Measurements from ENCODE around the gene LGALS1. TPM values are rescaled to one million over a fixed set of nuclear protein-coding genes. Genes with fewer than 3 reads are reported as not detected.

LGALS1 gene
- total RNA-seq, 2 donors from 2014 or later = 1,410 to 2,076 TPM

DNA sequence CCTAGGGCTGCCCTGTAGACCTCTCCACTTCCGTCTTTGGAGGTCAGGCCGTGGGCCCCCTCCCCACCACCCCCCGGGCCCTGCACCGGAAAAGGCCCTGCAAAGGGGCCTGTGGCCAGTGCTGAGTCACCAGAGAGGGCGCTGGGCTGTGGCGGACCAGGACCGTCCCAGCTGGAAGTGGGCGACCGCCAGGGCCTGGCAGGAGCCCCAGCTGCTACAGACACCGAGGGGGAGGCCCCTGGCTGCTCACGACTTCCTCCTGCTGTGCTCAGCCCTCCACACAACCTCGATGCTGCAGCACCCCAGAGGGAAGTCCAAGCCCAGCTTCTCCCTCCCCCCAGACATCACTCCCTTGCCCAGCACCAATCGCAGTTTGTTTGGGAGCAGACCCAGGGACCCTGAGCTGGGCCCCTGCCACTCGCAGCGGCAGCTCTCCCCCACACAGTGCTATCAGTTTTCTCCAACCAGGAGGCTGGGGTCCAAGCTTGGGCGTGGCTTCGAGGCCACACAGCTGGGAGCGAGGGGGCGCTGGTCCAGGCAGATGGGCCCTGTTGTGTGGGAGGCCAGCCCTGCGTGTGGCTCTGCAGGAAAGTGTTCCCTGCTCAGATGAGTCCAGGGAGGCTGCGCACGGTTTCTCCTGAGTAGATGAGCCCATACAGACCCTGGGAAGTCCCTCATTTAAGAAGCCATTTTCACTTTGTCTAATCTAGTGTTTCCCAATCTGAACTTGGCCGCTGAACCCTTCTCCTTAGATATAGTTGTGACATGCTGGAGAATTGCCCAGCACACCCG lies 41.6 kb upstream of the LGALS1 start:
- peak; percentile 80 for ATAC-seq (replicated peaks)
- peaks cover 22% of the 10 kb centered on the region for H3K36me3 Mint-ChIP-seq (ENCODE audit: low read depth)
- no peaks in the 10 kb centered on the region for H3K27me3 Mint-ChIP-seq
- peak overlapping the region; percentile 95 for H3K27ac Mint-ChIP-seq
- H3K4me3 Mint-ChIP-seq = peak overlapping the region; percentile 87
- peaks cover 33% of the 10 kb centered on the region for H3K4me1 Mint-ChIP-seq
- H3K9me3 Mint-ChIP-seq = no peaks in the 10 kb centered on the region

DNA sequence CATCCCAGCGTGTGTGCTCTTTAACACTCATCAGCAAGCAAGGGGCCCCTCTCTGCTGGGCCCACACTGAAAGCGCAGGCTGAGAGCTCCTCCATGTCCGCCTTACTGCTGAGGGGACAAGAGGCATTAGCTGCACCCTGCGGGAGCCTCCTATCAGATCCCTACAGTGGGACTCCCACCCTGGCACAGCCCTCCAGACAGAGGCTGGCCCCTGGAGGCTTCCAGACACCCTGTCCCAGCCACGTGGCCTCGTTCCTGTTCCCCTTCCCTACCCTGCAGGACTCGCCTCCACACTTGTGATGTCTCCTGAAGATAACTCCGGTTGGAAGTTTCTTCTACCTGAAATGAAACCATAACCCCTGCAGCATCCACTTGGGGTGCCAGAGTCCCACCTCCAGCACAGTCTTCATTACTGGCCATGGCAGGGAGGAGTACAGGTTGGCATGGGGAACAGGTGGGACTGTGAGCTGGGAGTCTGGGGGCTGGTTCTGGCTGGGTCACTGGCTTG lies 41.0 kb upstream of the LGALS1 start:
- no peaks in the 10 kb centered on the region for H3K27me3 Mint-ChIP-seq
- H3K4me1 Mint-ChIP-seq = peaks cover 34% of the 10 kb centered on the region
- peak overlapping the region; percentile 95 for H3K27ac Mint-ChIP-seq

DNA sequence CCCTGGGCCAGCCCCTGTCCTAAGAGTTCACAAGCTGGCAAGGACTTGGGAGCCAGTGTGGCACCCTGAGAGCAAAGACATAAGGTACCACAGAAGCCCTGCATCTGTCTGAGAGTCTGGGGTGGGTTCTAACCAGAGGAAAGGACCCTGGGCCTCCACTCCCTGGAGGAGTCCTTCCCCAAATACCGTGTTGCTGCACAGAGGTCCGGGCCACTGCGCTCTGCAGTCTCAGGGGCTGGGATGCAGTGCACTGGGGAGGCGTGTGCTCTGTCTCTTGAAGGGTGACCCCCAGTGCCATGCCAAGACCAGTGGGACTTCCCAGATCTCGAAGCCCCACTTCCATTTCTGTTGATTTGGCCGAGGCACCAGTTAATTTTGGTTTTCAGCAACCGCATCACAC lies 40.3 kb upstream of the LGALS1 start:
- peak overlapping the region; percentile 87 for H3K4me3 Mint-ChIP-seq
- peaks cover 34% of the 10 kb centered on the region for H3K4me1 Mint-ChIP-seq
- H3K27me3 Mint-ChIP-seq = no peaks in the 10 kb centered on the region
- H3K36me3 Mint-ChIP-seq (ENCODE audit: low read depth) = peaks cover 26% of the 10 kb centered on the region
- ATAC-seq (replicated peaks) = no peak
- H3K9me3 Mint-ChIP-seq = no peaks in the 10 kb centered on the region
- peak overlapping the region; percentile 95 for H3K27ac Mint-ChIP-seq

More for the DNA sequence above, 41.0 kb upstream of the LGALS1 start:
- Mint-ChIP-seq H3K9me3 (no peaks in the 10 kb centered on the region), H3K4me3 (peak overlapping the region; percentile 87), H3K36me3 (ENCODE audit: low read depth) (peaks cover 24% of the 10 kb centered on the region)
- no peak for ATAC-seq (replicated peaks)

DNA sequence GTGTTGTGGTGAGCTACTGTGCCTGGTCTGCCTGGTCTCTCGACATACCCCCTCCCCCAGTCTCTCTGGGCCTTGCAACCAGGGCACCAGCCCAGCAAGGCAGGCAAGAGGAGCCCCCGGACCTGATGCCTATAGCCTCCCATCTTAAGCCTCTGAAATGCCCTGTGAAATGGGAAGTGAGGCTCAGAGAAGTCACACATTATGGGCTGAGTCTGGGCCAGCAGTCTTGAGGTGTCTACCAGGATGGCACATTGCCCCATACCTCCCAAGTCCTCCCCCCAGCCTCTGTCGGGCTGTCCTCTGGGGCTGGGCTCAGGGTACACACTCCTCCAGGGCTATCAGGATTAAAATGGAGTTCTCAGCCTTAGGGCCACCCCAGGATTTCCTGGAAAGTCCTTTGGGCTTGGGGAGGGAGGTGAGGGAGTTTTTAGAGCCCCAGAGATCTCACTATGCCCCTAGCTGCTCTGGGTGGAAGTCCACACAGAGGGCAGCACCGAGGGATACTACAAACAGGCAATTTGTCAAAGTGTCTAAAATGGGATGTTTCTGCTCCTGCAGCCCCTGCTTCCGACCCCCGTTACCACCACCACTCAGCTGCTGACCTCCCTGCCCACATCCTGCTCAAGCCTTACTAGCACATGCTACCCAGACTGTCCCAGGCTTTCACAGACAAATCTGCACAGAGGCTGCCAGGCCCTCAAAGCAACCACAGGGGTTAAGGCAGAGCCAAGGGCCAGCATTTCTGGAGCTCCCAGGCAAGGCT lies 39.1 kb upstream of the LGALS1 start:
- H3K4me1 Mint-ChIP-seq = peaks cover 34% of the 10 kb centered on the region
- H3K4me3 Mint-ChIP-seq = peak overlapping the region; percentile 87
- ATAC-seq (replicated peaks) = no peak
- peak overlapping the region; percentile 78 for H3K27ac Mint-ChIP-seq
- H3K27me3 Mint-ChIP-seq = no peaks in the 10 kb centered on the region
- no peaks in the 10 kb centered on the region for H3K9me3 Mint-ChIP-seq
- peaks cover 36% of the 10 kb centered on the region for H3K36me3 Mint-ChIP-seq (ENCODE audit: low read depth)

DNA sequence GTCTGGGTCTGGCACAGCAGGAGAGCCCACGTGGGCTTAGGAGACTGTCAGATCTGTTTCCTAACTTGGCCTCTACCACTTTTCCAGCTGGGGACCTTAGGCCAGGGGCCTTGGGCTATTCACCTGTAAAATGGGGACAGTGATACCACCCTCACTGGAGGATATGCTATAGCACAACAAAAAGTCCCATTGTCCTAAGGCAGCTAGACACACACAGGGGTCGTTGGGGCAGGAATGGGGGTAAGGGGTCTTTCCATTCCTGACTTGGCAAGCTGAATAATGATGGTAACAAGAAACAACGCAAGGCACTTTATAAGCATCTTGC lies 38.5 kb upstream of the LGALS1 start:
- Mint-ChIP-seq H3K4me3 (peak overlapping the region; percentile 87), H3K27ac (peak overlapping the region; percentile 78), H3K27me3 (no peaks in the 10 kb centered on the region), H3K9me3 (no peaks in the 10 kb centered on the region), H3K36me3 (ENCODE audit: low read depth) (peaks cover 39% of the 10 kb centered on the region), H3K4me1 (peaks cover 34% of the 10 kb centered on the region)
- no peak for ATAC-seq (replicated peaks)

DNA sequence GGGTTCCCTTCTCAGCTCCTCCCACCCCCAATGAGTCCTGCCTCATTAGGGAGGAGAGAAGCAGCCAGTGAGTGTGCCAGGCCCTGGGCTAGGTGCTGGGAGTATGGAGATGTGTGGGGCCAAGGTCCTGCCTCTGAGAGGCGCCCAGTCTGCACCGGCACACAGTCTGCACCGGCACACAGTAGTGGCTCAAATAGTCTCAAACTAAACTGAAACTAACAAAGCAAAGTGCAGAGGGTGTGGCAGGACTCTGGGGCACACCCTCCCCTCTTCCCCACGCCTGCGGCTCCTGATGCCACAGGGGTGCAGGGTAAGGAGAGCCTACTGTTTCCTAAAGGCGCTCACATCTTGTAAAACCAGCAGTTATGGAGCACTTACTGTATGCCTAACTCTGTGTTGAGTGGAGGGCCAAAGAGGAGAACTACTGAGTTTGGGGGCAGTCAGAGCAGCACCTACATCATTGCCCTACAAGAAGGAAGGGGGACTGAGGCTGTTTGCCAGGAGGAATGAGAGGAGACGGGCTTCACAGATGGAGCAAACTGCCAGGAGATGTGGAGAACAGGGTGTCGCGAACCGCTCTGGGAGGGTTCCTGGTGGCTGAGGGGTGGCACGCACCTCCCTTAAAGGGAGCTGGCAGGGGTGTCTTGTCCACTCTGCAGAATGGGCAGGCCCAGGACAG lies 36.9 kb upstream of the LGALS1 start:
- Mint-ChIP-seq H3K27ac (peak overlapping the region; percentile 92), H3K4me1 (peaks cover 35% of the 10 kb centered on the region), H3K4me3 (peak overlapping the region; percentile 87), H3K9me3 (no peaks in the 10 kb centered on the region), H3K27me3 (no peaks in the 10 kb centered on the region), H3K36me3 (ENCODE audit: low read depth) (peaks cover 46% of the 10 kb centered on the region)
- ATAC-seq (replicated peaks) = peak; percentile 16

DNA sequence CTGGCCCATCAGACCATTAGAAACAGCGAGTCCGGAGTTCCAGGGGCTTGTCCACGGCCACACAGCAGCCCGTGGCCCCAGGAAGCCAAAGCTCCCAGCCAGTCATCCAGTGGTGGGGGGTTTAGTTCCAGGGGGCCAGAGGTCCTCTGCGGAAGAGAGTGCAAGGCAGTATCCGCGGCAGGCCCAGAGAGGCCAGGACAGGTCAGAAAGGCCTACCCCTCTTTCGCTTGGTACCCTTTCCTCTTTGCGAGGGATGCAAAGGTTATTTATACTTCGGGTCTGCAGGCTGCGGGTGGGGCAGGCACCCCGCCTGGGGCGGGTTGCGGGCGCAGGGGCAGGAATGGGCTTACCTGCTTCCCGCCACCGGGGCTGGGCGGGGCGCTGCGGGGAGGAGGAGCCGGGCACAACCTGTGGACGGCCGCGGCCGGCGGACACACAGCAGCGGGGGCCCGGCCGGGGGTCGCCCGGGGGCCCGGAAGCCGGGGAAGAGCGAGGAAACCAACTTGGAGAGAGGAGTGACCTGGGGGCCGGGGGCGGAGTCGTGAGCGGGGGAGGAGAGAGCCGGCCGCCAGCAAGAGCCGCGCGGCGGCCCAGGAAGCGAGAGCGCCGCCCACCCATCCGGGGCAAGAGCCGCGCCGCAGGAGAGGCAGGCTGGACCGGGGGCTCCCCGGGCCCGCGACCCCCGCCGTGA lies 36.2 kb upstream of the LGALS1 start, which contains the start of gene SH3BP1:
Gene SH3BP1 (plus strand): TSS at position 600 of the 691 bp plus-strand sequence. CDS start 119 bp downstream, outside the sequence.
- peaks cover 47% of the 10 kb centered on the region for H3K36me3 Mint-ChIP-seq (ENCODE audit: low read depth)
- H3K4me1 Mint-ChIP-seq = peaks cover 30% of the 10 kb centered on the region
- H3K27ac Mint-ChIP-seq = peak within 1 kb of the TSS; percentile 94
- H3K9me3 Mint-ChIP-seq = no peaks in the 10 kb centered on the region
- H3K27me3 Mint-ChIP-seq = no peaks in the 10 kb centered on the region
- peak; percentile 52 for ATAC-seq (replicated peaks)
- peak within 1 kb of the TSS; percentile 87 for H3K4me3 Mint-ChIP-seq

DNA sequence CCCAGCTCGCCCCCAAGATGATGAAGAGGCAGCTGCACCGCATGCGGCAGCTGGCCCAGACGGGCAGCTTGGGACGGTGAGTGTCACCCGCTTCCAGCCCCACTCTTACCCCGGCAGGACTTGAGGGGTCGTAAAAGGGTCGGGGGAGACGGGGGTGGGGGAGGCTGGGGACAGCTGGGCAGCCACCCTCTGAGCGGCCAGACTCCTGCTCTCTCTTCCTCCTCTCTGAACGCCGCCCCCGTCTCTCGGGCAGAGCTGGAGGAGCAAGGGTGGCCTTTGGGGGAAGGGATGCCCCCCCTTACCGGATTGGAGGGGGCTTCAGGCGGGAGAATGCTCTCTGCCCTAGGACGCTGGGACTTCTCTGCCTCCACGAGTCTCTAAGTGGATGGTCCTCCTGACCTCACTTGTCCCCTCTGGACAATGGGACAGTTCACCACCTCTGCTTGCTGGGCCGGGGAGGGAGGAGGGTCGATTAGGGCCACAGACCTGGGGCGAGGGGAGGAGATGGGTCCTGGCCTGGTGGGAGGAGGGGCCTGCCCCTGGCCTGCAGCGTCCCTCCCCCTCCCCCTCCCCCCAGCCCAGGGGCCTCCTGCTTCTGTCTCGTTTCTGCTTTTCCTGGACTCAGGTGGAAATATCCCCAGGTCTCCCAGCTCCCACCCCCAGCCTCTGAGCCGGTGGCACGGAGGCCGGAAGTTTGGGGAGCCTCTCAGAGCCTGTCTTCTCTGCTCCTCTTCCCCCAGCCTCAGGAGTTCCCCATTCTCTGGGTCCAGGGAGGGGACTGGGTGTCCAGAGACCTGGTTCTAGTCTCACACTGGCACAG lies 35.5 kb upstream of the LGALS1 start:
- H3K36me3 Mint-ChIP-seq (ENCODE audit: low read depth) = peaks cover 55% of the 10 kb centered on the region
- H3K9me3 Mint-ChIP-seq = no peaks in the 10 kb centered on the region
- peak overlapping the region; percentile 94 for H3K27ac Mint-ChIP-seq
- H3K4me3 Mint-ChIP-seq = peak overlapping the region; percentile 87
- H3K27me3 Mint-ChIP-seq = no peaks in the 10 kb centered on the region
- peak; percentile 30 for ATAC-seq (replicated peaks)
- H3K4me1 Mint-ChIP-seq = peaks cover 23% of the 10 kb centered on the region

DNA sequence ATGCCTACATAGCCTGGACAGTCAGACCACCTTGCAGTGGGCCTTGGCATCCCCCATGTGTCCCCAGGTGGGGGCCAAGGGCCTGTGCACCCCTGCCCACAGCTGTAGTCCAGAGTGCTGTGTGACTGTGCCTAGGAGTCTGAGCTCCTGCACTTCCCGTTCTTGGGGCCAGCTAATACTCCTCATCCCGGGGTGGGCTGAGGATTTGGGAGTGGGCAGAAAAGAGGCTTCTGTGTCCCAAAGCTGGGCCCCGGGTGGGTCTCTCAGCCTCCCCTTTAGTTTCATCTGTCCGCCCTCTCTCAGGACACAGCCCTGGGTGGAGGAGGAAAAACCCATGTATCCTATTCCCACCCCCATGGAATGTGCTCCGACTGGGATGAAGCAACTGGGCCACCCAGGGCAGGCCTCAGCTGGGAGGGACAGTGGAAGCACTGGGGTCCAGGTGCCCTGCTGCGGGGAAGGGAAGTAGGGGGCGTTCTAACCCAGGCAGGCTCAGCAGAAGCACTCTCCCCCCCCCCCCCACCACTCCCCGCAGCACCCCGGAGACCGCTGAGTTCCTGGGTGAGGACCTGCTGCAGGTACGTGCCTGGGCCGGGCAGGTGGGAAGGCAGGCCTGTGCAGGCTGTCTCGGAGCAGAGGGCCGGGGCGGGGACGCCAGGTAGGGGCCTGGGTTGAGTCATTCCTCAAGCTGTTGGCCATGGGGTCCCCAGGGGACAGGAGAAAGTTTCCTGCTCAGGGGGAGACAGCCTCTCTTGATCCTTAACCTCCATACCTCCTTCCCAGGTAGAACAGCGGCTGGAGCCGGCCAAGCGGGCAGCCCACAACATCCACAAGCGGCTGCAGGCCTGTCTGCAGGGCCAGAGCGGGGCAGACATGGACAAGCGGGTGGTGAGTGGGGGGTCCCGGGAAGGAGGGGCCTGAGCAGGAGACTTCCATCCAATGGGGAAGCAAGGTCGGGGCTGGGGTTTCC lies 34.6 kb upstream of the LGALS1 start:
- Mint-ChIP-seq H3K27me3 (no peaks in the 10 kb centered on the region), H3K4me3 (peak overlapping the region; percentile 87), H3K9me3 (no peaks in the 10 kb centered on the region), H3K27ac (peak overlapping the region; percentile 94), H3K36me3 (ENCODE audit: low read depth) (peaks cover 64% of the 10 kb centered on the region), H3K4me1 (peaks cover 23% of the 10 kb centered on the region)
- ATAC-seq (replicated peaks) = peak; percentile 1

DNA sequence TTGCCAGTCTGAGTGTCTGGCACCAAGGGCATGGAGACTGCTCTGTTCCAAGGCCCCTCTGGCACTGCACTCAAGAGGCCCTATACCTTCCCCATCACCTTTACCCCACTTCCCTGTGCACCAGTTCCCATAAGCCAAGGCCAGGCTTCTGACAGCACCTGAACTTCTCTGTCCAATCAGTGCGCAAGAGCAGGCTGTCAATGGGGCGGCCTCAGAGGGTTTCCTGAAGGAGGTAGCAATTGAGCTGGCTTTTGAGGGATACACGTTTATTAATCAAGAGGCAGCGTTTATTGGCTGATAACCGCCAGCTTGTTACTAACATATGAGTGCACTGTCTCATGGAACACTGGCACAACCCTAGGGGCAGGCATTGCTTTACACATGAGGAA lies 33.9 kb upstream of the LGALS1 start:
- H3K9me3 Mint-ChIP-seq = no peaks in the 10 kb centered on the region
- H3K4me3 Mint-ChIP-seq = peak overlapping the region; percentile 87
- H3K27ac Mint-ChIP-seq = no peak overlapping the region
- no peak for ATAC-seq (replicated peaks)
- peaks cover 20% of the 10 kb centered on the region for H3K4me1 Mint-ChIP-seq
- H3K27me3 Mint-ChIP-seq = no peaks in the 10 kb centered on the region
- H3K36me3 Mint-ChIP-seq (ENCODE audit: low read depth) = peaks cover 71% of the 10 kb centered on the region

DNA sequence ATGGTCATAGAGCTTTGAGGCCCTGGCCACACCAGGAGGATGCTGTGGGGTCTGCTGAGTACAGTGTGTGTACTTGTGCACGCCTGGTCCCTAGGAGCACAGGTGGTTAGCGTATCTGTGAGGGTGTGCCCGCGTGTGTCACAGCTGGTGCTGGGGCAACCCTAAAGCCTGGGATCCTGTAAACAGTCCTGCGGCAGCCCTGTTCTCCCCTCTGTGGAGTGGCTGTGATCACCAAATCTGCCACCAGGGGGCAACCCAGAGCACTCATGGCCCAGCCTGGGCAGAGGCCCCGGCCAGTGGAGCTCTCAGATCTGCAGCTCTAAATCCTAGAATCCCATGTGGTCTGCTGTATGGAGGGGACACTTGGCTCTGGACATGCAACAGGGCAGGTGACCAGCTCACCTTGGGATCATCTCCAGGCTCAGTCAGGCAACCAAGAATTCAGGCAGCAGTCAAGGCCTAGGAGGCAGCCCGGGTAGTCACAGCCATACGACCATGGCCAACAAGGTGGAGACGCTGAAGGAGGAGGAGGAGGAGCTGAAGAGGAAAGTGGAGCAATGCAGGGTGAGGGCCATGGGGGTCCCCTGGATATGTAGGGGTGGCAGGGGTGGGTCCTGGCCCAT lies 32.1 kb upstream of the LGALS1 start:
- Mint-ChIP-seq H3K36me3 (ENCODE audit: low read depth) (peaks cover 88% of the 10 kb centered on the region), H3K27ac (peak overlapping the region; percentile 70), H3K4me1 (peaks cover 12% of the 10 kb centered on the region), H3K9me3 (no peaks in the 10 kb centered on the region), H3K4me3 (peak overlapping the region; percentile 87), H3K27me3 (no peaks in the 10 kb centered on the region)
- ATAC-seq (replicated peaks) = peak; percentile 77

DNA sequence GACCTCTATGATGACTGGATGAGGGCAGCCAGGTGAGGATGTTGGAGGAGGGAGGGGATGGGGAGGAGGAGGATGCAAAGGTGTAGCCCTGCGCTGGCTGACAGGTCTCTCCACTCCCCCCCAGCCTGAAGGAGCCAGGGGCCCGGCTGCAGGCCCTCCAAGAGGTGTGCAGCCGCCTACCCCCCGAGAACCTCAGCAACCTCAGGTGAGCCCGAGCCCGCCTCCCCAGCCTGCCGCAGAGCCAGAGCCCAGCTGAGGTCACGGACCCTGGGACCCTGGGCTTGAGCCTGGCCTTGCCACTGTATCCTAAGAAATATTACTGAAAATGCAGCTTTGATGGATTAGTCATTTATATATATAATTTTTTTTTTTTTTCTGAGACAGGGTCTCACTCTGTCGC lies 28.1 kb upstream of the LGALS1 start:
- no peak for ATAC-seq (replicated peaks)
- Mint-ChIP-seq H3K9me3 (no peaks in the 10 kb centered on the region), H3K4me3 (no peak overlapping the region), H3K36me3 (ENCODE audit: low read depth) (peaks cover 99% of the 10 kb centered on the region), H3K4me1 (peaks cover 6% of the 10 kb centered on the region), H3K27ac (no peak overlapping the region), H3K27me3 (no peaks in the 10 kb centered on the region)

All from activated T-helper 17 cell treated with anti-CD3 and anti-CD28 coated beads, Interleukin-2, amount 50 U/mL, for 72 hours (primary cell).